UCSD-AML1 (cell line): Measurements from ENCODE around the gene VSTM1.

Experiments
- DNase-seq: peaks from one replicate; lab custom pipeline; 2025; ENCODE audit not compliant: unreplicated experiment; lab: John Stamatoyannopoulos, UW

Gene VSTM1

DNA sequence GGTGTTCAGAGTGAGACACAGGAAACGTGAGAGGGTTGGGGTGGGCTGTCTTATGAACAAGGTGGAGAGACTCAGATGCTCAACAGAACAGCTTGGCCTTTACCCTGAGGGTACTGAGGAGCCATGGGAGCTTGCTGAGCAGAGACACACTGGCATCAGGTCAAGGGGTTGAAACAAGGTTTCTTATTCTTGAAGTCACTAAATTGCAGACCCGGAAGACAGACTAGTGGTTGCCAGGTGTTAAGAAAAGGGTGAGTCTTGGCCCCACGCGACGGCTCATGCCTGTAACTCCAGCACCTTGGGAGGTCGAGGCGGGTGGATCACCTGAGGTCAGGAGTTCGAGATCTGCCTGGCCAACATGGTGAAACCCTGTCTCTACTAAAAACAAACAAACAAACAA is 49.8 kb downstream of the VSTM1 start:
- DNase-seq, result no peak

DNA sequence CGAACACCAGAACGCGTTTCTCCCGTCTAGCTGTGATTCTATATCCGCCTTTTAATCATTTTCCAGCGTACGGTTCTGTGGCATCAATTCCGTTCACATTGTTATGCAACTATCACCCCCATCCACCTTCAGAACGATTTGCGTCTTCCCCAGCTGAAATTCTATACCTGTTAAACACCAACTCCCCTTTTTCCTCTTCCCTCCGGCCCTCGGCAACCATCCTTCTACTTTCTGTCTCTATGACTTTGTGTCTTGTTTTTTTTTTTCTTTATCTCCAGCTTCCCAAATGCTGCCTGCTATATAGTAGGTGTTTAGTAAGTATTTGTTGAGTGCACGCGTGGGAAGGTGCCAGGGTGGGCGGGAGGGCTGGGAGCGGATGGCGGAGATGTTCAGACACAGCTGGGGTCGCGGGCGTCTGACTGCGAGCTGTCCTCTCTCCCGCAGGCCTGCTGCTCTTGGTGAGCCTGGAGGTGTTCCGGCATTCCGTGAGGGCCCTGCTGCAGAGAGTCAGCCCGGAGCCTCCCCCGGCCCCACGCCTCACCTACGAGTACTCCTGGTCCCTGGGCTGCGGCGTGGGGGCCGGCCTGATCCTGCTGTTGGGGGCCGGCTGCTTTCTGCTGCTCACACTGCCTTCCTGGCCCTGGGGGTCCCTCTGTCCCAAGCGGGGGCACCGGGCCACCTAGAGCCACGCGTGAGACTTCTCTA is 52.0 kb downstream of the VSTM1 start:
- no peak for DNase-seq

DNA sequence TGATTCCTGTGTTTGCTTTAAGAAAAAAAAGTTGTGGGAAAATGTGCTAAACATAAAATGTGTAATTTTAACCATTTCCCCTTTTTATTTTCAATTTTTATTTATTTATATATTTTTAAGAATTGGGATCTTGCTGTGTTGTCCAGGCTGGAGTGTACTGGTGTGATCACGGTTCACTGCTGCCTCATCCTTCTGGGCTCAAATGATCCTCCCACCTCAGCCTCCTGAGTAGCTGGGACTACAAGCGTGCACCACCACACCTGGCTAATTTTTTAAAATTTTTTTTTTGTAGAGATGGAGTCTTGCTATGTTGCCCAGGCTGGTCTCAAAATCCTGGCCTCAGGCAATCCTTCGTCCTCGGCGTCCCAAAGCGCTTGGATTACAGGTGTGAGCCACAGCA is 53.2 kb downstream of the VSTM1 start:
- no peak for DNase-seq

DNA sequence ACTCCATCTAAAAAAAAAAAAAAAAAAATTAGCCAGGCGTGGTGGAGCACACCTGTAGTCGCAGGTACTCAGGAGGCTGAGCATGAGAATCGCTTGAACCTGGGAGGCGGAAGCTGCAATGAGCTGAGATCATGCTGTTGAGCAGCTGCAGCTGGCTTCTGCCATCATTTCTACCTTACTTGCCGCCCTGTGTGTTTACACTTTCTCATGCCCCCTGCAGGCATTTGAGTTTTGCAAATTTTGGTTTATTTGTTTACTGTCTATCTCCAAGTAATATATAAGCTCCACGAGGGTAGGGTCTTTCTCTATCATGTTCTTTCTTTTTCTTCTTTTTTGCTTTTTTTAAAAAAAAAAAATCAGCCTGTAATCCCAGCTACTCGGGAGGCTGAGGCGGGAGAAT is 54.3 kb downstream of the VSTM1 start:
- no peak for DNase-seq

GRCh38 chr19:54002495-54003315 is 61.0 kb downstream of the VSTM1 start:
- no peak for DNase-seq

DNA sequence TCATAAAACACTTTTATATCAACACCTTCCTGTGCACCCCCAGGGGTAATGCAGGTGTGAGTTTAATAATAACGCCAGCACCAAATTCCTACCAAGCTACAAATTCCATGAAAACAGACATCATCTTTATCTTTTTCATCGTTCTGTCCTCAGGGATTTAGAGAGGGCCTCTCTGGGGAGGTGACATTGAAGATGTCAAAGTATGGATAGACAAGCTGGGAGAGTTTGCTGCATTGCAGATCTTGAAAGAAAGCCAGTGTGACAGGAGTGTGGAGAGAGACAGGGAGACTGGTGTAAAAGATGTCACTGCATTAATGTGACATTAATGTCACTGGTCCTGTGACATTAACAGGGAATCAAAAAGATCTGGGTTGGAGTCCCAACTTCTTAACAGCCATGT is 62.2 kb downstream of the VSTM1 start:
- DNase-seq, result no peak

DNA sequence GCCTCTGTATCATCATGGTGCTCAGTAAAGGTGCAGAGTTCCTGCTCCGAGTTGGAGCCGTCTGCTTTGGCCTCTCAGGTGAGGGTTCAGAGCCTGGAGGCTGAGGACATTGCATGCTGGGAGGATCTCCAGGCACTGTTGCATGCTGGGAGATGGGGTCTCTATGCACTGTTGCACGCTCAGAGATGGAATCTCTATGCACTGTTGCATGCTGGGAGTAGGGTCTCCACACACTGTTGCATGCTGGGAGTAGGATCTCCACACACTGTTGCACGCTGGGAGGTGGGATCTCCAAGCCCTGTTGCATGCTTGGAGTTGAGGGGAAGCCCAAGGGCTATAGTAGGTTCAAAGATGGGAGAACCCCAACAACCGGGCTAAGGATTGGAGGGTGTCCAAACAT is 64.0 kb downstream of the VSTM1 start:
- DNase-seq, result no peak

DNA sequence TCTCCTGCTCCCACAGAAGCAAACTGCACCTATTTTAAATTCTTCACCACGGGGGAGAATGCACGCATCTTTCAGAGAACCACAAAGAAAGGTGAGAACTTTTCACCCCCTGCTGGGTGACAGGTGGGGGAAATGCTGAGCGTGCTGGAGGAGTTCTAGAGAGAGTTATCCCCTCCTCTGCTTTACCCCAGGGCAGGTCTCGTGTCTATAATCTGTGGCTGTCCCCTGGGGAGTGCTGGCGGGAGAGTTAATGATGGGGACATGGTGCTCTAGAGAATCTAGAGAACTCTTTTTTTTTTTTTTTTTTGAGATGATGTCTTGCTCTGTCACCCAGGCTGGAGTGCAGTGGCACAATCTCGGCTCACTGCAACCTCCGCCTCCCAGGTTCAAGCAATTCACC is 65.5 kb downstream of the VSTM1 start:
- DNase-seq, result no peak

GRCh38 chr19:53994811-53995210 is 68.9 kb downstream of the VSTM1 start:
- DNase-seq, result no peak

DNA sequence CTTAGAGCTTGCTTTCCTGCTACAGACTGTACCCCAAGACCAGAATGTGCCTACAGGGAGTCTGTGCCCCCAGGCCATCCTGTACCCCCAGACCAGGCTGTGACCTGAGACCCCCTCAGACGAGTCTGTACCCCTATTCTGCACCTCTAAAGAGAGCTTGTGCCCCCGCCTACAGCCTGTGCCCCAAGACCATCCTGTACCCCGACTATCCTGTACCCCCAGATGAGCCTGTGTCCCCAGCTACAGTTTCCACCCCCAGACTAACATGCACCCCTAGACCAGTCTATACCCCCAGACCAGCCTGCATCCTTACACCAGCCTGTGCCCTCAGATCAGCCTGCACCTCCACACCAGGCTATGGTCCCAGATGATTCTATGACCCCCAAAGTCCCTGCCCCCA is 70.2 kb downstream of the VSTM1 start:
- no peak for DNase-seq

GRCh38 chr19:53992815-53993214 is 70.9 kb downstream of the VSTM1 start:
- DNase-seq, result no peak

- no peak for DNase-seq
Observed at GRCh38 chr19:53992211-53992610, 71.5 kb downstream of the VSTM1 start.

DNA sequence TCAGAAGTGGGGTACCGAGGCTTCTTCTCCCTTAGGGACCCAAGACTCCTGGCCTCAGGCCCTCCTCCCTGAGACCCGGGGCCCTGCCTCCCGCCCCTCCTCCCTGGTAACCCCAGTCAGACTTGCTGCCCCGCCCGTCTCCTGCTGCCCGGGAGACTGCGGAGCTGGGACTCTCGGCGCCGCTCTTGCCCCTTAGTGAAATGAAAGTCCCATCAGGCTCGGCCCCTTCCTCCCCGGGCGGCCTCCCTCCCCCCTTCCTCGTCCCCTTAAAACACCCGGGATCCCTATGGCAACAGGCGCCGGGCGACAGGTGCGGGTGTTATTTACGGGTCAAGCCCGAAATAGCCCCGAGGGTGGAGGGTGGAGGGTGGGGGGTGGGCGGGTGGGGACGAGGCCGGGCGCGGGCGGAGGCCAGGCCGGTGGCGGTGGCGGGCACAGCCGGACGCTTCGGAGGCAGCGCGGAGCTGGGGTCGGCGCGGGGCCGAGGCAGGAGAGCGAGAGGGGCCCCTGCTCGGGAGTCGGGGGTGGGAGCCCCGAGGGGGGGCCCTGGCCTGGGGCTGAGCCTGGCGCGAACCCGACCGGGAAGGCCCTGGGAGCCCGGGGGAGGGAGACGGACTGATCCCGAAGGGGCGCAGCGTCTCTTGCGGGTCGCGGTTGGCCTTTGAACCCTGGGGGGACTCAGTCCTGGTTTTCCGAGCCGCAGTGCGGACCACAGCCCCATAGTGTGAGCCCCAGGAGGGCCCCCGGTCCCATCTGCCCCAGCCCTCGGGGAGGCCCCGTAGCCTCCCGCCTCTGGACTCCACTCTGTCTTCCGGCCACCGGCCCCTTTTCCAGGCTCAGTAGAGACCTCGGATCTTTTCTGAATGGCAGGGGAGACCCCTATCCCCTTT is 72.2 kb downstream of the VSTM1 start, which contains the start of gene CACNG6:
CACNG6 (plus strand) TSS at position 414 of the 890 bp plus-strand sequence. CDS start 1,241 bp downstream, outside the sequence.
- peak; percentile 38 for DNase-seq
